ENCODE results near the gene SERPINB2. TPM values are rescaled to one million over a fixed set of nuclear protein-coding genes. Genes with fewer than 3 reads are reported as not detected.

Gene SERPINB2
- total RNA-seq (ENCODE audit: low replicate concordance), result 13.9 and 67.6 TPM in 2 replicates

GRCh38 chr18:63887424-63887823 is at the start of gene SERPINB2:
TSS of gene SERPINB2 (plus strand) at chr18:63887705. CDS start at chr18:63891445, 3,740 bp downstream.
- DNase-seq (ENCODE audit: low read depth), result peak; percentile 39
- H3K4me3 ChIP-seq (ENCODE audit: low read depth, low read length), result no peak within 1 kb of the TSS
- TF ChIP-seq CTCF (IDR thresholded peaks at IDR 0.05; ENCODE audit: insufficient read depth, low read length), result no peak

DNA sequence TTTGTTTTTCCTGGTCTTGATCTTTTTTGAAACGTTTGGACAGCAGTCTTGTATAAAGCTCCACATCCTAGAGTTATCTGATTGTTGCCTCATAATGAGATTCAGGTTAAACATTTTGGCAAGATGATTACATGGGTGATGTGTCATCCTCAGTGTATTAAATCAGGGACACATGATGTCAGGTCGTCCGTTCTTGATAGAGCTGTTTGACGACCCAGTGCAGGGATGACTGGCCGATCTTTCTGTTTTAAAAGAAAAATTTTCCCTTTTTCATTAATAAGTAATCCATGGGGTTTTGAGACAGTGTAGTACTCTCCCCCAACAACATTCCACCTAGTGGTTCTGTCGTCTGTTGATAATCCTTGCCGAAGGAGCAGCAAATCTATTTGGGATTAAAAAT is 44.5 kb upstream of the SERPINB2 start:
- no peak for TF ChIP-seq CTCF (IDR thresholded peaks at IDR 0.05; ENCODE audit: insufficient read depth, low read length)
- DNase-seq (ENCODE audit: low read depth), result no peak
- no peak overlapping the region for H3K4me3 ChIP-seq (ENCODE audit: low read depth, low read length)

GRCh38 chr18:63844254-63844653 is 43.3 kb upstream of the SERPINB2 start:
- DNase-seq (ENCODE audit: low read depth), result peak; percentile 71
- no peak overlapping the region for H3K4me3 ChIP-seq (ENCODE audit: low read depth, low read length)
- peak; percentile 41 for TF ChIP-seq CTCF (IDR thresholded peaks at IDR 0.05; ENCODE audit: insufficient read depth, low read length)

DNA sequence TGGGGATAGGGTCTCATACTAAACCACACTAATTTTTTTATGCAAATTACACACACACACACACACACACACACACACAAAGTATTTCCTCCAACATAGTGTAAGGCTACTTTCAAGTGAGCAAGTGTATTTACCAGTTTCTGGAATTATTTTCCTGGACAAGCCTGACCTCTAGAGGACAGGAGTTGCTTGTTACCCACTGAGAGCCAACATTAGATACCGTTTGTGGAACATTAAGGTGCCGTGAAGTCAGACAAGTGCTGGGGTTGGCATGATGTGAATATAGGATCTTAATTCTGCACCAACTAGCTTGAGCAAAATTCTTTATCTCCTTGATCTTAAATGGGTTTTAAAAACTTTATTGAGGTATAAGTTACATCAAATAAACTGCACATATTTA is 39.3 kb upstream of the SERPINB2 start:
- peak; percentile 78 for DNase-seq (ENCODE audit: low read depth)
- H3K4me3 ChIP-seq (ENCODE audit: low read depth, low read length), result no peak overlapping the region
- peak; percentile 73 for TF ChIP-seq CTCF (IDR thresholded peaks at IDR 0.05; ENCODE audit: insufficient read depth, low read length)

- DNase-seq (ENCODE audit: low read depth), result peak; percentile 30
- no peak overlapping the region for H3K4me3 ChIP-seq (ENCODE audit: low read depth, low read length)
- peak; percentile 53 for TF ChIP-seq CTCF (IDR thresholded peaks at IDR 0.05; ENCODE audit: insufficient read depth, low read length)
Measured at GRCh38 chr18:63850020-63850419, 37.5 kb upstream of the SERPINB2 start.

DNA sequence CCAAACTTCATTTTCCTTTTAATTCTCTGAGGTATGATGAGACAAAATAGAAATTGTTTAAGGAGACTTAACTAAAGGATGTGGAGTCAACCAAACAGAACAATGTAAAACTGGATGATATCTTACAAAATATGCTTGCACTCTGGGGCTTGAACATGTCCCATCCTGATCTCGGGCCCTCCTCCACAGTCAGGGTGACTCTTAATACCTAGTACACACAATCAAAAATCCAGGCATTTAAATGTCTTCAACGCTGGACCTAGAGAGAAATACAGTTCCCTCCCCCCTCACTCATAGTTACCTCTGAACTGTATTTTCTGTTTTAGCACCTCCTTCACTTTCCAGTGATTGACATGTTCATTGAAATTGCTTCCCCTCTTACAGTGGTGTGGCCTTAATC is 36.9 kb upstream of the SERPINB2 start:
- no peak for DNase-seq (ENCODE audit: low read depth)

More for the DNA sequence above, 36.9 kb upstream of the SERPINB2 start:
- no peak overlapping the region for H3K4me3 ChIP-seq (ENCODE audit: low read depth, low read length)
- no peak for TF ChIP-seq CTCF (IDR thresholded peaks at IDR 0.05; ENCODE audit: insufficient read depth, low read length)

All from fibroblast of the aortic adventitia (primary cell).